Suppressor macrophage (primary cell): ENCODE results near the gene TAS2R42.
A peak's percentile ranks its signal among the peaks of the same experiment; 100 is the strongest.

Experiments
- DNase-seq, 4 experiments: peaks; one replicate each; pipeline ENCODE4 v3.0.0-alpha.2; 2020 to 2022
- total RNA-seq, 17 experiments: gene quantifications; one replicate each; lab custom pipeline; 2026; ENCODE audit warnings: mixed read lengths in 6 of 17, inconsistent platforms in 3 of 17; lab: John Stamatoyannopoulos, UW

TAS2R42 gene
- total RNA-seq = 0 to 0.55 (median 0) reads per million in 17 experiments

- DNase-seq = no peak
Observed at GRCh38 chr12:11186837-11187236, at the start of gene TAS2R42. TSS of gene TAS2R42 (minus strand) at chr12:11186937. CDS start at chr12:11186937, 0 bp downstream.

GRCh38 chr12:11233532-11233931 is 46.8 kb upstream of the TAS2R42 start:
- DNase-seq = no peak

GRCh38 chr12:11228296-11228879 is 41.7 kb upstream of the TAS2R42 start:
- DNase-seq = peak; percentile 64 to 71 (median 66)

GRCh38 chr12:11227373-11227772 is 40.6 kb upstream of the TAS2R42 start:
- no peak for DNase-seq

GRCh38 chr12:11209113-11209512 is 22.4 kb upstream of the TAS2R42 start:
- DNase-seq = no peak

- DNase-seq = no peak
Observed at GRCh38 chr12:11204173-11204572, 17.4 kb upstream of the TAS2R42 start.

GRCh38 chr12:11202811-11203210 is 16.1 kb upstream of the TAS2R42 start:
- DNase-seq = peak in 2 of 4 experiments; percentile 2 to 6

- no peak for DNase-seq
Observed at GRCh38 chr12:11183011-11183410, 3.7 kb downstream of the TAS2R42 start.

GRCh38 chr12:11182529-11182928 is 4.2 kb downstream of the TAS2R42 start:
- no peak for DNase-seq

GRCh38 chr12:11178250-11178649 is 8.5 kb downstream of the TAS2R42 start:
- no peak for DNase-seq

GRCh38 chr12:11174022-11174421 is 12.7 kb downstream of the TAS2R42 start:
- no peak for DNase-seq

- peak; percentile 1 to 33 (median 3) for DNase-seq
Observed at GRCh38 chr12:11171969-11172675, 14.6 kb downstream of the TAS2R42 start.

- peak; percentile 95 to 99 (median 97) for DNase-seq
Observed at GRCh38 chr12:11171145-11171968, 15.4 kb downstream of the TAS2R42 start, which contains the start of gene SMIM10L1. TSS of gene SMIM10L1 (plus strand) at chr12:11171194. CDS start at chr12:11171357, 163 bp downstream.

- no peak for DNase-seq
Observed at GRCh38 chr12:11170810-11171144, 16.0 kb downstream of the TAS2R42 start.

- no peak for DNase-seq
Observed at GRCh38 chr12:11166300-11166699, 20.4 kb downstream of the TAS2R42 start.

- peak in 1 of 4 experiments; percentile 4 for DNase-seq
Observed at GRCh38 chr12:11164384-11164783, 22.4 kb downstream of the TAS2R42 start.

- no peak for DNase-seq
Observed at GRCh38 chr12:11162502-11162901, 24.2 kb downstream of the TAS2R42 start.

- DNase-seq = no peak
Observed at GRCh38 chr12:11158885-11159444, 27.8 kb downstream of the TAS2R42 start.

- DNase-seq = no peak
Observed at GRCh38 chr12:11154400-11154925, 32.3 kb downstream of the TAS2R42 start.

GRCh38 chr12:11152725-11153124 is 34.0 kb downstream of the TAS2R42 start:
- DNase-seq = no peak

- DNase-seq = no peak
Observed at GRCh38 chr12:11150832-11151231, 35.9 kb downstream of the TAS2R42 start.

- DNase-seq = no peak
Observed at GRCh38 chr12:11147420-11147819, 39.3 kb downstream of the TAS2R42 start.

- DNase-seq = no peak
Observed at GRCh38 chr12:11144297-11144696, 42.4 kb downstream of the TAS2R42 start.
